HG02840 (cell line): Measurements from ENCODE around the gene PLCB1.
"Not testable (repeated sequence)": the region's sequence is repeated elsewhere in the genome, so short reads cannot be mapped to it uniquely, and the experiment has no call there.

Source experiments
- ATAC-seq: cut with Tn5 transposase; IDR thresholded peaks from one replicate; pipeline ENCODE4 v1.9.1; 2021; ENCODE audit warnings: mild to moderate bottlenecking, moderate library complexity, moderate number of reproducible peaks; ENCODE audit not compliant: unreplicated experiment, low FRiP score

PLCB1 gene

GRCh38 chr20:8326899-8327298, 194.8 kb downstream of the PLCB1 start:
- no peak for ATAC-seq

GRCh38 chr20:8328189-8328588, 196.1 kb downstream of the PLCB1 start:
- no peak for ATAC-seq

GRCh38 chr20:8330319-8330784, 198.3 kb downstream of the PLCB1 start:
- ATAC-seq, result no peak

GRCh38 chr20:8330785-8331695, 199.0 kb downstream of the PLCB1 start:
- ATAC-seq, result no peak

GRCh38 chr20:8331740-8332412, 199.8 kb downstream of the PLCB1 start:
- no peak for ATAC-seq

- ATAC-seq, result no peak
These were observed 202.6 kb downstream of the PLCB1 start for GRCh38 chr20:8334641-8335040.

GRCh38 chr20:8335059-8335458, 203.0 kb downstream of the PLCB1 start:
- ATAC-seq, result no peak

GRCh38 chr20:8335495-8336195, 203.6 kb downstream of the PLCB1 start:
- no peak for ATAC-seq

- no peak for ATAC-seq
These were observed 207.3 kb downstream of the PLCB1 start for GRCh38 chr20:8339349-8339748.

GRCh38 chr20:8342391-8342790, 210.3 kb downstream of the PLCB1 start:
- no peak for ATAC-seq

- ATAC-seq, result no peak
These were observed 212.0 kb downstream of the PLCB1 start for GRCh38 chr20:8344106-8344505.

- ATAC-seq, result no peak
These were observed 212.6 kb downstream of the PLCB1 start for GRCh38 chr20:8344631-8345030.

- ATAC-seq, result no peak
These were observed 214.7 kb downstream of the PLCB1 start for GRCh38 chr20:8346700-8347270.

GRCh38 chr20:8350225-8350624, 218.2 kb downstream of the PLCB1 start:
- ATAC-seq, result not testable (repeated sequence)

GRCh38 chr20:8352486-8352885, 220.4 kb downstream of the PLCB1 start:
- ATAC-seq, result no peak

GRCh38 chr20:8353512-8353911, 221.4 kb downstream of the PLCB1 start:
- ATAC-seq, result no peak

GRCh38 chr20:8355453-8355852, 223.4 kb downstream of the PLCB1 start:
- ATAC-seq, result no peak

- no peak for ATAC-seq
These were observed 224.7 kb downstream of the PLCB1 start for GRCh38 chr20:8356806-8357205.

GRCh38 chr20:8357703-8358102, 225.6 kb downstream of the PLCB1 start:
- ATAC-seq, result no peak

- no peak for ATAC-seq
These were observed 228.0 kb downstream of the PLCB1 start for GRCh38 chr20:8360035-8360434.
